Measurements from ENCODE around the gene FBXO47.
"Not testable (repeated sequence)": the region's sequence is repeated elsewhere in the genome, so short reads cannot be mapped to it uniquely, and the experiment has no call there.

FBXO47 gene

GRCh38 chr17:38921756-38922411, 45.3 kb downstream of the FBXO47 start:
- Mint-ChIP-seq H3K36me3 (ENCODE audit: low read depth) (peaks cover 28% of the 10 kb centered on the region), H3K27me3 (ENCODE audit: low read depth) (no peaks in the 10 kb centered on the region), H3K9me3 (no peaks in the 10 kb centered on the region), H3K4me3 (no peak overlapping the region), H3K4me1 (ENCODE audit: low read depth) (peaks cover 23% of the 10 kb centered on the region), H3K27ac (peak overlapping the region; percentile 17)
- no peak for DNase-seq (ENCODE audit: low spot score)

- H3K27me3 Mint-ChIP-seq (ENCODE audit: low read depth) = no peaks in the 10 kb centered on the region
- H3K9me3 Mint-ChIP-seq = no peaks in the 10 kb centered on the region
- no peak for DNase-seq (ENCODE audit: low spot score)
- peaks cover 34% of the 10 kb centered on the region for H3K36me3 Mint-ChIP-seq (ENCODE audit: low read depth)
- no peak overlapping the region for H3K27ac Mint-ChIP-seq
- peaks cover 12% of the 10 kb centered on the region for H3K4me1 Mint-ChIP-seq (ENCODE audit: low read depth)
- no peak overlapping the region for H3K4me3 Mint-ChIP-seq
Measured at GRCh38 chr17:38920374-38921291, 46.6 kb downstream of the FBXO47 start.

DNA sequence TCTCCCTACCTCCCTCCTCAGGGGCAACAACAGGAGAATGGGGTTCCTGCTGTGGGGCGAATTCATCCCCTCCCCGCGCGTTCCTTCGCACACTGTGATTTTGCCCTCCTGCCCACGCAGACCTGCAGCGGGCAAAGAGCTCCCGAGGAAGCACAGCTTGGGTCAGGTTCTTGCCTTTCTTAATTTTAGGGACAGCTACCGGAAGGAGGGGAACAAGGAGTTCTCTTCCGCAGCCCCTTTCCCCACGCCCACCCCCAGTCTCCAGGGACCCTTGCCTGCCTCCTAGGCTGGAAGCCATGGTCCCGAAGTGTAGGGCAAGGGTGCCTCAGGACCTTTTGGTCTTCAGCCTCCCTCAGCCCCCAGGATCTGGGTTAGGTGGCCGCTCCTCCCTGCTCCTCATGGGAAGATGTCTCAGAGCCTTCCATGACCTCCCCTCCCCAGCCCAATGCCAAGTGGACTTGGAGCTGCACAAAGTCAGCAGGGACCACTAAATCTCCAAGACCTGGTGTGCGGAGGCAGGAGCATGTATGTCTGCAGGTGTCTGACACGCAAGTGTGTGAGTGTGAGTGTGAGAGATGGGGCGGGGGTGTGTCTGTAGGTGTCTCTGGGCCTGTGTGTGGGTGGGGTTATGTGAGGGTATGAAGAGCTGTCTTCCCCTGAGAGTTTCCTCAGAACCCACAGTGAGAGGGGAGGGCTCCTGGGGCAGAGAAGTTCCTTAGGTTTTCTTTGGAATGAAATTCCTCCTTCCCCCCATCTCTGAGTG, 47.7 kb downstream of the FBXO47 start:
- Mint-ChIP-seq H3K27me3 (ENCODE audit: low read depth) (no peaks in the 10 kb centered on the region), H3K9me3 (no peaks in the 10 kb centered on the region), H3K36me3 (ENCODE audit: low read depth) (peaks cover 40% of the 10 kb centered on the region), H3K4me1 (ENCODE audit: low read depth) (peaks cover 5% of the 10 kb centered on the region), H3K4me3 (no peak overlapping the region), H3K27ac (no peak overlapping the region)
- no peak for DNase-seq (ENCODE audit: low spot score)

- H3K36me3 Mint-ChIP-seq (ENCODE audit: low read depth) = peaks cover 46% of the 10 kb centered on the region
Measured at GRCh38 chr17:38918916-38919315, 48.3 kb downstream of the FBXO47 start.

DNA sequence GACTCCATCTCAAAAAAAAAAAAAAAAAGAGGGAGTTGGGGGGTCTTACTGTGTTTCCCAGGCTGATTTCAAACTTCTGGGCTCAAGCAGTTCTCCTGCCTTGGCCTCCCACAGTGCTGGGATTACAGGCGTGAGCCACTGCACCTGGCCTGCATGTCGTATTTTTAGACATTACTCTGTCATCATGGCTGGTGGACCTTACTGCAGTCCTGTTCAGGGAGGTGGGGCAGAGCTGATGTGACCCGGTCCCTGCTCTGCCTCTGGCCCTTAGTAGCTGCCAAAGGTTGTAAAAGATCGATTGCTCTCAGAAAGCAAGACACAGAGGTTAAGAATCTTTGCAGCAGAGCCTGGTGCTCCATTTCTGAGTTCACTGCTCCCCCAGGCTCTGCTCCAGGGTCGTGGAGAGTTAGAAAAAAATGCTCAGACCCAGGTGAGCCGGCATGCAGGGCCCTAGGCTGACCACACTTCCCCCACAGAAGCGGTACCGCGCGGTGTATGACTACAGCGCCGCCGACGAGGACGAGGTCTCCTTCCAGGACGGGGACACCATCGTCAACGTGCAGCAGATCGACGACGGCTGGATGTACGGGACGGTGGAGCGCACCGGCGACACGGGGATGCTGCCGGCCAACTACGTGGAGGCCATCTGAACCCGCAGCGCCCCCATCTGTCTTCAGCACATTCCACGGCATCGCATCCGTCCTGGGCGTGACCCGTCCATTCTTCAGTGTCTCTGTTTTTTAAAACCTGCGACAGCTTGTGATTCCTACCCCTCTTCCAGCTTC, 48.9 kb downstream of the FBXO47 start:
- no peak overlapping the region for H3K27ac Mint-ChIP-seq
- H3K36me3 Mint-ChIP-seq (ENCODE audit: low read depth) = peaks cover 48% of the 10 kb centered on the region
- peaks cover 3% of the 10 kb centered on the region for H3K4me1 Mint-ChIP-seq (ENCODE audit: low read depth)
- H3K27me3 Mint-ChIP-seq (ENCODE audit: low read depth) = no peaks in the 10 kb centered on the region
- no peak overlapping the region for H3K4me3 Mint-ChIP-seq
- no peak for DNase-seq (ENCODE audit: low spot score)
- H3K9me3 Mint-ChIP-seq = no peaks in the 10 kb centered on the region

More at GRCh38 chr17:38918916-38919315, 48.3 kb downstream of the FBXO47 start:
- no peak overlapping the region for H3K27ac Mint-ChIP-seq
- H3K4me3 Mint-ChIP-seq = no peak overlapping the region
- H3K27me3 Mint-ChIP-seq (ENCODE audit: low read depth) = no peaks in the 10 kb centered on the region
- no peak for DNase-seq (ENCODE audit: low spot score)
- no peaks in the 10 kb centered on the region for H3K9me3 Mint-ChIP-seq
- H3K4me1 Mint-ChIP-seq (ENCODE audit: low read depth) = peaks cover 5% of the 10 kb centered on the region

- H3K36me3 Mint-ChIP-seq (ENCODE audit: low read depth) = peaks cover 50% of the 10 kb centered on the region
- H3K27ac Mint-ChIP-seq = peak overlapping the region; percentile 46
- no peak overlapping the region for H3K4me3 Mint-ChIP-seq
- no peak for DNase-seq (ENCODE audit: low spot score)
- H3K27me3 Mint-ChIP-seq (ENCODE audit: low read depth) = no peaks in the 10 kb centered on the region
- H3K9me3 Mint-ChIP-seq = no peaks in the 10 kb centered on the region
- peaks cover 3% of the 10 kb centered on the region for H3K4me1 Mint-ChIP-seq (ENCODE audit: low read depth)
Measured at GRCh38 chr17:38917259-38917658, 49.9 kb downstream of the FBXO47 start.

- DNase-seq (ENCODE audit: low spot score) = no peak
- H3K4me3 Mint-ChIP-seq = no peak overlapping the region
- H3K36me3 Mint-ChIP-seq (ENCODE audit: low read depth) = peaks cover 47% of the 10 kb centered on the region
- H3K27me3 Mint-ChIP-seq (ENCODE audit: low read depth) = no peaks in the 10 kb centered on the region
- peaks cover 3% of the 10 kb centered on the region for H3K4me1 Mint-ChIP-seq (ENCODE audit: low read depth)
- no peaks in the 10 kb centered on the region for H3K9me3 Mint-ChIP-seq
- peak overlapping the region; percentile 46 for H3K27ac Mint-ChIP-seq
Measured at GRCh38 chr17:38916771-38917170, 50.4 kb downstream of the FBXO47 start.

GRCh38 chr17:38915639-38915995, 51.6 kb downstream of the FBXO47 start:
- Mint-ChIP-seq H3K4me1 (ENCODE audit: low read depth) (peaks cover 3% of the 10 kb centered on the region), H3K4me3 (no peak overlapping the region), H3K9me3 (no peaks in the 10 kb centered on the region), H3K36me3 (ENCODE audit: low read depth) (peaks cover 42% of the 10 kb centered on the region), H3K27ac (no peak overlapping the region), H3K27me3 (ENCODE audit: low read depth) (no peaks in the 10 kb centered on the region)
- DNase-seq (ENCODE audit: low spot score) = no peak

GRCh38 chr17:38914741-38915638, 52.2 kb downstream of the FBXO47 start:
- peaks cover 38% of the 10 kb centered on the region for H3K36me3 Mint-ChIP-seq (ENCODE audit: low read depth)
- no peak overlapping the region for H3K27ac Mint-ChIP-seq
- H3K4me3 Mint-ChIP-seq = no peak overlapping the region
- no peaks in the 10 kb centered on the region for H3K27me3 Mint-ChIP-seq (ENCODE audit: low read depth)
- peaks cover 3% of the 10 kb centered on the region for H3K4me1 Mint-ChIP-seq (ENCODE audit: low read depth)
- no peak for DNase-seq (ENCODE audit: low spot score)
- no peaks in the 10 kb centered on the region for H3K9me3 Mint-ChIP-seq

GRCh38 chr17:38912221-38912813, 54.9 kb downstream of the FBXO47 start:
- no peaks in the 10 kb centered on the region for H3K9me3 Mint-ChIP-seq
- H3K27ac Mint-ChIP-seq = no peak overlapping the region
- H3K27me3 Mint-ChIP-seq (ENCODE audit: low read depth) = no peaks in the 10 kb centered on the region
- peaks cover 30% of the 10 kb centered on the region for H3K36me3 Mint-ChIP-seq (ENCODE audit: low read depth)
- no peak overlapping the region for H3K4me3 Mint-ChIP-seq
- no peak for DNase-seq (ENCODE audit: low spot score)
- H3K4me1 Mint-ChIP-seq (ENCODE audit: low read depth) = peaks cover 5% of the 10 kb centered on the region

DNA sequence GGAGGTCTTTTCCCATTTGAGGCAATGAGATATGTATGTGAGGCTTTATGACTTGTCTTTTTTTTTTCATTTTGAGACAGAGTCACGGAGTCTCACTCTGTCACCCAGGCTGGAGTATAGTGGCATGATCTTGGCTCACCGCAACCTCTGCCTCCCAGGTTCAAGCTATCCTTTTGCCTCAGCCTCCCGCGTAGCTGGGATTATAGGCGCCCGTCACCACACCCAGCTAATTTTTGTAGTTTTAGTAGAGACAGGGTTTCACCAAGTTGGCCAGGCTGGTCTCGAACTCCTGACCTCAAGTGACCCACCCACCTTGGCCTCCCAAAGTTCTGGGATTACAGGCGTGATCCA, 55.5 kb downstream of the FBXO47 start:
- not testable (repeated sequence) for DNase-seq (ENCODE audit: low spot score); H3K27ac Mint-ChIP-seq; H3K9me3 Mint-ChIP-seq; H3K4me1 Mint-ChIP-seq (ENCODE audit: low read depth); H3K4me3 Mint-ChIP-seq; H3K27me3 Mint-ChIP-seq (ENCODE audit: low read depth)
- H3K36me3 Mint-ChIP-seq (ENCODE audit: low read depth) = peaks cover 26% of the 10 kb centered on the region

GRCh38 chr17:38911081-38911730, 56.0 kb downstream of the FBXO47 start:
- peaks cover 25% of the 10 kb centered on the region for H3K36me3 Mint-ChIP-seq (ENCODE audit: low read depth)
- no peaks in the 10 kb centered on the region for H3K9me3 Mint-ChIP-seq
- no peak overlapping the region for H3K27ac Mint-ChIP-seq
- no peak for DNase-seq (ENCODE audit: low spot score)
- H3K27me3 Mint-ChIP-seq (ENCODE audit: low read depth) = no peaks in the 10 kb centered on the region
- no peak overlapping the region for H3K4me3 Mint-ChIP-seq
- H3K4me1 Mint-ChIP-seq (ENCODE audit: low read depth) = peaks cover 4% of the 10 kb centered on the region
